SW 1271 (cell line): ENCODE results near the gene SAMHD1.
"Not testable (repeated sequence)": the region's sequence is repeated elsewhere in the genome, so short reads cannot be mapped to it uniquely, and the experiment has no call there.

ENCODE experiments used
- DNase-seq, 2 experiments: peaks; one replicate each; lab custom pipeline; 2025; lab: John Stamatoyannopoulos, UW

SAMHD1 gene

GRCh38 chr20:36916199-36916598, 35.3 kb downstream of the SAMHD1 start:
- DNase-seq = no peak

GRCh38 chr20:36908603-36909002, 42.9 kb downstream of the SAMHD1 start:
- DNase-seq = no peak

DNA sequence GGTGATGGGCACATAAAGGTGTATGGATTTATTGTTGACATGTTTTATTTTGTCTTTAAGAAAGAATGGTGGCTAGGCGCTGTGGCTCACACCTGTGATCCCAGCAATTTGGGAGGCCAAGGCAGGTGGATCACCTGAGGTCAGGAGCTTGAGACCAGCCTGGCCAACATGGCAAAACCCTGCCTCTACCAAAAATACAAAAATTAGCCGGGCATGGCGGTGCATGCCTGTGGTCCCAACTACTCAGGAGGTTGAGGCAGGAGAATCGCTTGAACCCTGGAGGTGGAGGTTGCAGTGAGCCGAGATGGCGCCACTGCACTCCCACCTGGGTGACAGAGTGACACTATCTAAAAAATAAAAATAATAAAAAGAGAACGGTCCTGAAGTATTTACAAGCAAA, 45.4 kb downstream of the SAMHD1 start:
- not testable (repeated sequence) for DNase-seq

DNA sequence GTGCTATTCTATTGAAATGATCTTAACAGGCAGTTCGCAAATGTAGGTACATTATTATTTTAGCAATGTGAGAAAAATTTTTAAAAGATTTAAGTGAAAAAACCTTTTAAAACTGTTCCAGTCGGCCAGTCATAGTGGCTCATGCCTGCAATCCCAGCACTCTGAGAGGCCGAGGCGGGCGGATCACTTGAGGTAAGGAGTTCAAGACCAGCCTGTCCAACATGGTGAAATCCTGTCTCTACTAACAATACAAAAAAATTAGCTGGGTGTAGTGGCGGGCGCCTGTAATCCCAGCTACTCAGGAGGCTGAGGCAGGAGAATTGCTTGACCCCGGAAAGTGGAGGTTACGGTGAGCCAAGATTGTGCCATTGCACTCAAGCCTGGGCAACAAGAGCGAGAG, 45.9 kb downstream of the SAMHD1 start:
- DNase-seq = not testable (repeated sequence)

GRCh38 chr20:36904690-36905089, 46.8 kb downstream of the SAMHD1 start:
- no peak for DNase-seq

- DNase-seq = no peak
Measured at GRCh38 chr20:36895036-36895435, 56.5 kb downstream of the SAMHD1 start.

GRCh38 chr20:36893801-36894200, 57.7 kb downstream of the SAMHD1 start:
- DNase-seq = no peak

- DNase-seq = no peak
Measured at GRCh38 chr20:36891211-36891610, 60.3 kb downstream of the SAMHD1 start.

- DNase-seq = no peak
Measured at GRCh38 chr20:36890586-36890985, 60.9 kb downstream of the SAMHD1 start.

DNA sequence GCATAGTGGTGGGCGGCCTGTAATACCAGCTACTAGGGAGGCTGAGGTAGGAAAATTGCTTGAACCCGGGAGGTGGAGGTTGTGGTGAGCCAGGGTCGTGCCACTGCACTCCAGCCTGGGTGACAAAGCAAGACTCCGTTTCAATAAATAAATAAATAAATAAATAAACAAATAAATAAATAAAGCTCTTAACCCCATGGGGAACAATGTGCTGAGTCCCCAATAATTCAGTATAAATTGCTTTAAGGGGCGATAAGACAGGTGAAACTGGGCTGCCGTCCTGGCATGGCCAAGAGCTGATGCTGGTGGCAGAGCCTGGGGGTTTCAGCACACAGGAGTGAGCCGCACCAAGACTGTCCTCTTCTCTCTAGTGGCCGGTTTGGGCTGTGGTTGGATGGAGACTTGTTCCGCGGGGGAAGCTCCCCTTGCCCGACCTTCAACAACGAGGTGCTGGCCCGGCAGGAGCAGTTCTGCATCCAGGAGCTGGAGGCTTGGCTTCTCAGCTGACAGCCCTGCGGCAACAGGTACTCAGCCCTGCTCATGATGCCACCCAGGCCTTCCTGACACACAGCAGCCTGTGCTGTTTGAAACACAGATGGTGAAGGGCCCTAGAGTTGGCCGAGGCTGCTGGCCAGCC, 62.5 kb downstream of the SAMHD1 start:
- no peak for DNase-seq

DNA sequence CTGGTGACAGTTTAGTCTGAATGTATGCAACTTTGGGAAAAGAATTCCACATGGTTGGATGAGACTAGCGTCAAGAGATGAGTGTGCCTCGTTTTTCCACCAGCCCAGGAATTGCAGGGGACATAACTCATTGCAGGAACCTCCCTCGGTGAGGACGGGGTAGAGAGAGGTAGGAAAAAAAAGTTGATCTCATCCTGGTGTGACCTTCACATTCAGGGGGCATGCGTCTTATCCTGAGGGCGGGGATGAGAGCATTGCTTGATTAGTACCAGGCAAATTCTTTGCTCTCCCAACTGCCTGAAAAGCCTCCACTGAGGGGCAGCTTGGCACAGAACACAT, 63.8 kb downstream of the SAMHD1 start:
- no peak for DNase-seq

GRCh38 chr20:36886859-36887751, 64.4 kb downstream of the SAMHD1 start:
- peak; percentile 59 to 82 for DNase-seq

GRCh38 chr20:36885356-36885755, 66.2 kb downstream of the SAMHD1 start:
- peak; percentile 26 to 57 for DNase-seq

- DNase-seq = no peak
Measured at GRCh38 chr20:36883977-36884535, 67.5 kb downstream of the SAMHD1 start.

GRCh38 chr20:36881888-36882287, 69.6 kb downstream of the SAMHD1 start:
- DNase-seq = no peak

DNA sequence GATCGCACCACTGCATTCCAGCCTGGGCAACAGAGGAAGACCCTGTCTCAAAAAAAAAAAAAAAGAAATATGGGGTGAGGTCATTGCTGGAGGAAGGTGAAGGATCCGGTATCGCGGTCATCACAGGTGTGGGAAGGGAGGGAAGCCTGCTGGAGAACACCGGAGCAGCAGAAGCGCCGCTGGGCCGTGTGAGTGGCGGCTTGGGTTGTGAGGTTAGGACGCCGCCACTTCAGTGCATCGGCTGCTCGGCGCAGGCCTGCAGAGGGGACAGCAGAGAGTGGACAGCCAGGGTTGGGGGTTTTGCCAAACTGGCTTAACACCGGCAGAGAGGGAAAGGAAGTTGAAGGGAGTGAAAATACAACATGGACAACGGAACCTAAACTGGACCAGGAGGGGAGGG, 70.2 kb downstream of the SAMHD1 start:
- DNase-seq = no peak

DNA sequence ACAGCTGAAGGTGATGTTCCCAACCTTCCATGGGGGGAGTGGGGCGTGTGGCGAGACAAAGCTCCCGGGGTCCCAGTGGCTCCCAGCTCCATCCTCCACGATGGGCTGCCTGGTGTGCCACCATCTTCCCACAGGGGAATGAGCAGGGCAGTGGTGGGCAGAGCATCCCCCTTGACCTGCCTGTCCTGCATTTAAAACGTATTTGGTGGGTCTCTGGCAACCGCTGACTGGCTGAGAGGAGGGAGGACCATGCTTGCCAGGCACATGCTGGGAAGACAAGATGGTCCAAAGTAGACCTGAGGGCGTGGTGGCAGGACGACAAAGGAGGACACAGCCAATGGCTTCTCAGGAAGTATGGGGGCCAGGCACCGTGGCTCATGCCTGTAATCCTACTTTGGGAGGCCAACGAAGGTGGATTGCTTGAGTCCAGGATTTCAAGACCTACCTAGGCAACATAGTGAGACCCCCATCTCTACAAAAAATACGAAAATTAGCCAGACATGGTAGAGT, 70.7 kb downstream of the SAMHD1 start:
- no peak for DNase-seq

DNA sequence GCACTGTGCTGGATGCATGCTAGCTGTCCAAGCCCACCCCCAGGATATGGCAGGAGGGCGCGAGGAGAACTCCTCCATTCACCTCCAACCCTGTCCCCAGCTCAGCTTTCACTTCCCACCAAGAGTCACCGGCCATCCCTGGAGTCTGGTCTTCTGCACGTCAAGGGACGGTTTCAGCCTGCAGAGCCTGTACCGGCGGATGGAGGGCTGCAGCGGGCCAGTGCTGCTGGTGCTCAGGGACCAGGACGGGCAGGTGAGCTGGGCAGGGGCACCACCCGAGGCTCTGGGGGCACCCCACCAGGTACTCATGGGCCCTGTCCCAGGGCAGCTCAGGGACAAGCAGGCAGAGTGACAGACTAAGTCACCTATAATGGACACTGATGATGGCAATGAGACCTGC, 72.6 kb downstream of the SAMHD1 start:
- no peak for DNase-seq

DNA sequence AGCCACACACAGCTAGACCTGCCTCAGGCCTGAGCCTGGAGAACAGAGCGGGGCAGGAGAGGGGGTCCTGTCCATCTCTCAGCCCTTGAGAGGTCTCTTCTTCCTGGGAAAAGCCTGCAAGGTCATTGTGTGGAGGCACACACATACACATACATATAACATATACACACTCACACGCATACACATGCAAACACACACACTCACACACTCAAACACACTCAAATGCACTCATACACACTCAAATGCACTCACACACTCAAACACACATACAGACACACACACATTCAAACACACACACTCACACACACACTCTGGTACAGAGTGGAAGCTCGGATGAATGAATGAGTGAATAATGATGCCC, 75.1 kb downstream of the SAMHD1 start:
- no peak for DNase-seq

GRCh38 chr20:36875702-36876472, 75.6 kb downstream of the SAMHD1 start, which contains the start of gene TLDC2:
TLDC2 (plus strand) TSS chr20:36876138; CDS start chr20:36876175, 37 bp downstream.
- DNase-seq = no peak

GRCh38 chr20:36875093-36875492, 76.4 kb downstream of the SAMHD1 start:
- not testable (repeated sequence) for DNase-seq

- no peak for DNase-seq
Measured at GRCh38 chr20:36873498-36874189, 77.9 kb downstream of the SAMHD1 start.
